ENCODE measurements around the gene DENND10.
"Not testable (repeated sequence)": the region's sequence is repeated elsewhere in the genome, so short reads cannot be mapped to it uniquely, and the experiment has no call there.

Gene DENND10

DNA sequence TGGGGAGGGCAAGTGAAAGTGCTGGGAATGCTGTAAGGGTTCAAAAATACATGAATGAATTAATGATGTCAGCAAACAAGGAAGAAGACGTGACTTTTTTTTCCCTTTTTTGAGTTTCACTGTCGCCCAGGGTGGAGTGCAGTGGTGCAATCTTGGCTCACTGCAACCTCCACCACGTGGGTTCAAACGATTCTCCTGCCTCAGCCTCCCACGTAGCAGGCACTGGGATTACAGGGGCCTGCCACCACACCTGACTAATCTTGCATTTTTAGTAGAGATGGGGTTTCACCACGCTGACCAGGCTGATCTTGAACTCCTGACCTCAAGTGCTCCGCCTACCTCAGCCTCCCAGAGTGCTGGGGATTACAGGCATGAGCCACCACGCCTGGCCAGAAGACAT is 30.0 kb downstream of the DENND10 start:
- TF ChIP-seq EZH2 (optimal IDR thresholded peaks at IDR 0.05; ENCODE audit: low read depth, low read length) (no peak), EZH2phosphoT487 (IDR thresholded peaks at IDR 0.05; ENCODE audit: low read length) (no peak)
- TF ChIP-seq, protein P1, sequence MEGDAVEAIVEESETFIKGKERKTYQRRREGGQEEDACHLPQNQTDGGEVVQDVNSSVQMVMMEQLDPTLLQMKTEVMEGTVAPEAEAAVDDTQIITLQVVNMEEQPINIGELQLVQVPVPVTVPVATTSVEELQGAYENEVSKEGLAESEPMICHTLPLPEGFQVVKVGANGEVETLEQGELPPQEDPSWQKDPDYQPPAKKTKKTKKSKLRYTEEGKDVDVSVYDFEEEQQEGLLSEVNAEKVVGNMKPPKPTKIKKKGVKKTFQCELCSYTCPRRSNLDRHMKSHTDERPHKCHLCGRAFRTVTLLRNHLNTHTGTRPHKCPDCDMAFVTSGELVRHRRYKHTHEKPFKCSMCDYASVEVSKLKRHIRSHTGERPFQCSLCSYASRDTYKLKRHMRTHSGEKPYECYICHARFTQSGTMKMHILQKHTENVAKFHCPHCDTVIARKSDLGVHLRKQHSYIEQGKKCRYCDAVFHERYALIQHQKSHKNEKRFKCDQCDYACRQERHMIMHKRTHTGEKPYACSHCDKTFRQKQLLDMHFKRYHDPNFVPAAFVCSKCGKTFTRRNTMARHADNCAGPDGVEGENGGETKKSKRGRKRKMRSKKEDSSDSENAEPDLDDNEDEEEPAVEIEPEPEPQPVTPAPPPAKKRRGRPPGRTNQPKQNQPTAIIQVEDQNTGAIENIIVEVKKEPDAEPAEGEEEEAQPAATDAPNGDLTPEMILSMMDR (IDR thresholded peaks at IDR 0.05; ENCODE audit: low read length): no peak
- Histone ChIP-seq H3K79me2 (ENCODE audit: low read length) (no peaks in the 10 kb centered on the region), H3K9ac (ENCODE audit: low read length) (no peak overlapping the region), H3K4me2 (ENCODE audit: low read depth, low read length) (no peak overlapping the region), H3K4me3 (ENCODE audit: low read length) (no peak overlapping the region), H3K4me1 (ENCODE audit: low read length) (no peaks in the 10 kb centered on the region), H3F3A (ENCODE audit: insufficient read depth, low read length) (no peaks in the 10 kb centered on the region), H4K20me1 (ENCODE audit: insufficient read depth, low read length) (no peaks in the 10 kb centered on the region), H3K9me3 (replicated peaks; ENCODE audit: insufficient read depth, low read length) (no peaks in the 10 kb centered on the region), H3K27ac (ENCODE audit: low read length) (no peak overlapping the region), H3K36me3 (replicated peaks; ENCODE audit: insufficient read depth, low read length) (peaks cover 7% of the 10 kb centered on the region), H3K9me2 (replicated peaks; ENCODE audit: insufficient read depth, low read length) (no peaks in the 10 kb centered on the region), H3K27me3 (replicated peaks; ENCODE audit: insufficient read depth, low read length) (no peaks in the 10 kb centered on the region), H2AFZ (ENCODE audit: low read length) (no peak overlapping the region)
- no peak for DNase-seq

DNA sequence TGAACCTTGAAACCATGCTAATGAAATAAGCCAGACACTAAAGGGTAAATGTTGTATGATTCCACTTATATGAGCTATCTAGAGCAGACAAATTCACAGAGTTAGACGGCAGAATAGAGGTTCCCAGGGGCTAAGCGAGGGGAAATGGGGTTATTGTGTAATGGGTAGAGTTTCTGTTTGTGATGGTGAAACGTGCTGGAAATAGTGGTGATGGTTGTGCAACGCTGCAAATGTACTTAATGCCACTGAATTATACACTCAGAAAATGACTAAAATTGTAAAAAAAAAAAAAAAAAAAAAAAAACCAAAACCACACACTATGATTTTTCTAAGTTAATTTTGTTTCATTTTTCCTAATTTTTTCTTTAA is 31.6 kb downstream of the DENND10 start:
- Histone ChIP-seq H3K4me3 (ENCODE audit: low read length) (no peak overlapping the region), H3K27ac (ENCODE audit: low read length) (no peak overlapping the region), H3K9ac (ENCODE audit: low read length) (no peak overlapping the region), H3K4me1 (ENCODE audit: low read length) (no peaks in the 10 kb centered on the region), H4K20me1 (ENCODE audit: insufficient read depth, low read length) (no peaks in the 10 kb centered on the region), H3K4me2 (ENCODE audit: low read depth, low read length) (no peak overlapping the region), H3K27me3 (replicated peaks; ENCODE audit: insufficient read depth, low read length) (no peaks in the 10 kb centered on the region), H3K79me2 (ENCODE audit: low read length) (no peaks in the 10 kb centered on the region), H3F3A (ENCODE audit: insufficient read depth, low read length) (no peaks in the 10 kb centered on the region), H3K9me3 (replicated peaks; ENCODE audit: insufficient read depth, low read length) (no peaks in the 10 kb centered on the region), H3K36me3 (replicated peaks; ENCODE audit: insufficient read depth, low read length) (peaks cover 5% of the 10 kb centered on the region; the same call in 1 of the 2 replicates), H3K9me2 (replicated peaks; ENCODE audit: insufficient read depth, low read length) (no peaks in the 10 kb centered on the region), H2AFZ (ENCODE audit: low read length) (no peak overlapping the region)
- TF ChIP-seq EZH2 (optimal IDR thresholded peaks at IDR 0.05; ENCODE audit: low read depth, low read length): no peak
- no peak for DNase-seq

DNA sequence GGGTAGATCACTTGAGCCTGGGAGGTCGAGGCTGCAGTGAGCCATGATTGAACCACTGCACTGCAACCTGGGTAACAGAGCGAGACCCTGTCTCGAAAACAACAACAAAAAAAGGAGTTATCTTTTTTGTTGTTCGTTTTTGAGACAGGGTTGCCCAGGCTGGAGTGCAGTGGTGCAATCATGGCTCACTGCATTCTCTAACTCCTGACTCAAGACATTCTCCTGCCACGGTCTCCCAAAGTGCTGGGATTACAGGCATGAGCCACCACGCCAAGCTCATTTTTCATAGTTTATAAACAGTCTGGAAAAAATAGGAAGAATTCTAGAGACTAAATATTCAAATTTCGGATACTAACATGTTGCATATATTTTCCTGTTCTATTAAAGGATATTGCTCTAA is 32.2 kb downstream of the DENND10 start:
- Histone ChIP-seq H4K20me1 (ENCODE audit: insufficient read depth, low read length) (no peaks in the 10 kb centered on the region), H3K79me2 (ENCODE audit: low read length) (no peaks in the 10 kb centered on the region), H2AFZ (ENCODE audit: low read length) (no peak overlapping the region), H3K4me2 (ENCODE audit: low read depth, low read length) (no peak overlapping the region), H3K9me2 (replicated peaks; ENCODE audit: insufficient read depth, low read length) (no peaks in the 10 kb centered on the region), H3K9me3 (replicated peaks; ENCODE audit: insufficient read depth, low read length) (no peaks in the 10 kb centered on the region), H3F3A (ENCODE audit: insufficient read depth, low read length) (no peaks in the 10 kb centered on the region), H3K4me1 (ENCODE audit: low read length) (no peaks in the 10 kb centered on the region), H3K4me3 (ENCODE audit: low read length) (no peak overlapping the region), H3K27ac (ENCODE audit: low read length) (no peak overlapping the region), H3K9ac (ENCODE audit: low read length) (no peak overlapping the region), H3K36me3 (replicated peaks; ENCODE audit: insufficient read depth, low read length) (no peaks in the 10 kb centered on the region; the same call in 1 of the 2 replicates), H3K27me3 (replicated peaks; ENCODE audit: insufficient read depth, low read length) (no peaks in the 10 kb centered on the region)
- DNase-seq: no peak
- TF ChIP-seq EZH2 (optimal IDR thresholded peaks at IDR 0.05; ENCODE audit: low read depth, low read length): no peak
- no peak for TF ChIP-seq EZH2phosphoT487 (IDR thresholded peaks at IDR 0.05; ENCODE audit: low read length)
- TF ChIP-seq, protein P1 (IDR thresholded peaks at IDR 0.05; ENCODE audit: low read length): no peak

DNA sequence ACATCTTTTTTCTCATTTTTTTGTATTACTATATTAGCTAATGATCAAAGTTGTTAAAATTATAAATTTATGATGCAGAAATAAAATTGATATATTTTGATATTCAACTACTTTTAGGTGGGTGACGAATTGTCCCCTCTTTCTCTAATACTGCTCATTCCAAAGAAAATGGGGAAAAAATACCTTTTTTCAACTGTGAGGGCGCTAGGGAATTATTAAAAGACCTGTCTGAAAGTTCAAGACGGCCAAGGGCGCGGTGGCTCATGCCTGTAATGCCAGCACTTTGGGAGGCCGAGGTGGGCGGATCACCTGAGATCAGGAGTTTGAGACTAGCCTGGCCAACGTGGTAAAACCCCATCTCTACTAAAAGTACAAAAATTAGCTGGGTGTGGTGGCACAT is 34.0 kb downstream of the DENND10 start:
- H3K27ac ChIP-seq (ENCODE audit: low read length): not testable (repeated sequence)

More for the DNA sequence above, 34.0 kb downstream of the DENND10 start:
- not testable (repeated sequence) for H3K4me2 ChIP-seq (ENCODE audit: low read depth, low read length); DNase-seq; H3K9ac ChIP-seq (ENCODE audit: low read length); H3K27me3 ChIP-seq (replicated peaks; ENCODE audit: insufficient read depth, low read length); H2AFZ ChIP-seq (ENCODE audit: low read length); H3K9me2 ChIP-seq (replicated peaks; ENCODE audit: insufficient read depth, low read length); H3K79me2 ChIP-seq (ENCODE audit: low read length); H4K20me1 ChIP-seq (ENCODE audit: insufficient read depth, low read length); H3K9me3 ChIP-seq (replicated peaks; ENCODE audit: insufficient read depth, low read length); H3K36me3 ChIP-seq (replicated peaks; ENCODE audit: insufficient read depth, low read length); H3F3A ChIP-seq (ENCODE audit: insufficient read depth, low read length); H3K4me3 ChIP-seq (ENCODE audit: low read length); H3K4me1 ChIP-seq (ENCODE audit: low read length)
